Ascending aorta (tissue), 2 donors: ENCODE data around the gene PRKACA. TPM values are rescaled to one million over a fixed set of nuclear protein-coding genes. Genes with fewer than 3 reads are reported as not detected.
"Not testable (repeated sequence)": the region's sequence is repeated elsewhere in the genome, so short reads cannot be mapped to it uniquely, and the experiment has no call there.

Experiments used
- DNase-seq, 2 donors: peaks; one replicate each; pipeline ENCODE4 v3.0.0-alpha.2; 2019; ENCODE audit warnings: low spot score in 2 of 2
- H3K27ac ChIP-seq, 2 donors: fragments of 200-600 bp; sonication (generic); one replicate each; pipeline ENCODE4 v1.5.1; 2016 to 2017; ENCODE audit warnings: mild to moderate bottlenecking in 1 of 2
- H3K27me3 ChIP-seq: fragments of 200-600 bp; sonication (generic); one replicate; pipeline ENCODE4 v1.5.1; 2017
- H3K36me3 ChIP-seq, 2 donors: fragments of 200-600 bp; sonication (generic); one replicate each; pipeline ENCODE4 v1.5.1; 2016
- H3K4me1 ChIP-seq, 2 donors: fragments of 200-600 bp; sonication (generic); one replicate each; pipeline ENCODE4 v1.5.1; 2016 to 2017; ENCODE audit warnings: mild to moderate bottlenecking in 1 of 2
- H3K4me3 ChIP-seq, 2 donors: fragments of 200-600 bp; sonication (generic); one replicate each; pipeline ENCODE4 v1.5.1; 2016 to 2017; ENCODE audit warnings: mild to moderate bottlenecking in 1 of 2
- H3K9me3 ChIP-seq, 2 donors: fragments of 200-600 bp; sonication (generic); one replicate each; pipeline ENCODE4 v1.5.1; 2016
- CTCF ChIP-seq, 3 experiments: fragments of 200-600 bp in 2 of 3; fragments of 450-650 bp in 1 of 3; sonication (generic) in 2 of 3; IDR thresholded peaks; one replicate each; pipeline ENCODE4 v1.5.1; 2016 to 2019; ENCODE audit warnings: antibody characterized with exemption in 3 of 3, mild to moderate bottlenecking in 1 of 3, moderate library complexity in 1 of 3
- intact Hi-C: fragments of 100-400 bp; cut with DNase I; formaldehyde crosslinking; loops from one replicate; pipeline ENCODE4 v1.15.1; 2023
- total RNA-seq: library from RNA; depleted of rRNA; stranded (reverse); fragments of >200 nt; gene quantifications from one replicate; pipeline ENCODE4 v1.1.0, GENCODE V29; 2016

The PRKACA gene
- total RNA-seq, 1 donor from 2014 or later: 92.6 TPM

- H3K4me3 ChIP-seq: no peak overlapping the region
- no peak overlapping the region for H3K27ac ChIP-seq
- H3K9me3 ChIP-seq: no peaks in the 10 kb centered on the region
- H3K27me3 ChIP-seq: no peaks in the 10 kb centered on the region
- no peaks in the 10 kb centered on the region for H3K4me1 ChIP-seq
- no peak for DNase-seq
- no peaks in the 10 kb centered on the region for H3K36me3 ChIP-seq
- no peak for TF ChIP-seq CTCF (IDR thresholded peaks at IDR 0.05)
- intact Hi-C loops: no loop called here
Observed at GRCh38 chr19:14051980-14052379, 65.6 kb downstream of the PRKACA start.

GRCh38 chr19:14050961-14051360 is 66.6 kb downstream of the PRKACA start:
- DNase-seq, H3K27me3 ChIP-seq, H3K4me3 ChIP-seq, intact Hi-C loops, H3K4me1 ChIP-seq, H3K27ac ChIP-seq, H3K36me3 ChIP-seq, H3K9me3 ChIP-seq: not testable (repeated sequence)

GRCh38 chr19:14050512-14050911 is 67.0 kb downstream of the PRKACA start:
- no peaks in the 10 kb centered on the region for H3K4me1 ChIP-seq
- no peaks in the 10 kb centered on the region for H3K27me3 ChIP-seq
- TF ChIP-seq CTCF (IDR thresholded peaks at IDR 0.05): no peak
- no peaks in the 10 kb centered on the region for H3K9me3 ChIP-seq
- no peak overlapping the region for H3K27ac ChIP-seq
- no peaks in the 10 kb centered on the region for H3K36me3 ChIP-seq
- intact Hi-C loops: no loop called here
- no peak for DNase-seq
- no peak overlapping the region for H3K4me3 ChIP-seq

- no peak overlapping the region for H3K4me3 ChIP-seq
- no peak overlapping the region for H3K27ac ChIP-seq
- intact Hi-C loops: no loop called here
- peak; percentile 41 to 70 (median 63) for TF ChIP-seq CTCF (IDR thresholded peaks at IDR 0.05)
- no peaks in the 10 kb centered on the region for H3K9me3 ChIP-seq
- H3K4me1 ChIP-seq: no peaks in the 10 kb centered on the region
- H3K27me3 ChIP-seq: no peaks in the 10 kb centered on the region
- no peaks in the 10 kb centered on the region for H3K36me3 ChIP-seq
- DNase-seq: no peak
Observed at GRCh38 chr19:14048443-14049153, 69.0 kb downstream of the PRKACA start.

- H3K4me3 ChIP-seq, DNase-seq, H3K4me1 ChIP-seq, H3K27ac ChIP-seq, H3K27me3 ChIP-seq, H3K9me3 ChIP-seq, H3K36me3 ChIP-seq, intact Hi-C loops: not testable (repeated sequence)
Observed at GRCh38 chr19:14047866-14048265, 69.7 kb downstream of the PRKACA start.

GRCh38 chr19:14042659-14043608 is 74.6 kb downstream of the PRKACA start:
- H3K9me3 ChIP-seq, intact Hi-C loops, H3K4me3 ChIP-seq, DNase-seq, H3K27ac ChIP-seq, H3K27me3 ChIP-seq, H3K4me1 ChIP-seq, H3K36me3 ChIP-seq: not testable (repeated sequence)
- TF ChIP-seq CTCF (IDR thresholded peaks at IDR 0.05): peak; percentile 14 to 56 (median 34)

Other genes with a start within 250 kb of the PRKACA start
- not detected for gene NANOS3, start 240.6 kb downstream of the PRKACA start, total RNA-seq
- not detected for gene BRME1, start 211.6 kb downstream of the PRKACA start, total RNA-seq
- 128 TPM for gene CC2D1A, start 211.6 kb downstream of the PRKACA start, total RNA-seq
- 12.9 TPM for gene PODNL1, start 179.3 kb downstream of the PRKACA start, total RNA-seq
- 35.0 TPM for gene DCAF15, start 165.3 kb downstream of the PRKACA start, total RNA-seq
- 3.3 TPM for gene RFX1, start 111.4 kb downstream of the PRKACA start, total RNA-seq
- not detected for gene RLN3, start 89.6 kb downstream of the PRKACA start, total RNA-seq
- 4.2 TPM for gene IL27RA, start 86.0 kb downstream of the PRKACA start, total RNA-seq
- gene PALM3, start 55.7 kb downstream of the PRKACA start, total RNA-seq: 1.7 TPM
- gene MISP3, start 45.0 kb downstream of the PRKACA start, total RNA-seq: 6.0 TPM
- gene C19orf67, start 32.0 kb downstream of the PRKACA start, total RNA-seq: not detected
- gene SAMD1, start 27.0 kb downstream of the PRKACA start, total RNA-seq: 9.4 TPM
- gene ASF1B, start 18.8 kb upstream of the PRKACA start, total RNA-seq: 7.8 TPM
- gene ADGRL1, start 88.4 kb upstream of the PRKACA start, total RNA-seq: 26.0 TPM